Heart left ventricle (tissue), 13 donors: ENCODE measurements around the gene CNTN5.

Experiments used
- POLR2A ChIP-seq, 2 donors: fragments of 450-650 bp; IDR thresholded peaks; one replicate each; pipeline ENCODE4 v1.6.1; 2017; ENCODE audit warnings: antibody characterized with exemption in 2 of 2, mild to moderate bottlenecking in 2 of 2, moderate library complexity in 2 of 2
- TF ChIP-seq, protein P1 (sequence below), 12 donors: fragments of 200-600 bp; sonication (generic) in 4 of 12; IDR thresholded peaks; one replicate each; pipeline versions ENCODE4 v1.5.0 to v1.8.0; 2018 to 2022; ENCODE audit warnings: antibody characterized with exemption in 12 of 12, mild to moderate bottlenecking in 5 of 12
- donor health status: ischemic (EF 13 %, LVEDD 7.1; RV severe dilation, severe dysfunction).
- donor health status: DM: no; HTN: yes; CAD: no.
- donor health status: DM: no; HTN: no; CAD: no.
- donor health status: ischemic (EF 25% LVEDD 6.9; RV normal size, moderate dysfunction).
- donor health status: ischemic (EF 25% LVEDD 5.7; RV mildly dilated, moderate dysfunction).
- donor health status: ischemic (EF 35%, LVEDD 5.7; RV mildly dilated, moderate dysfunction).
- donor health status: nonischemic (EF 11% LVEDD 7.7; RV severe dilation, severe dysfunction).
- donor health status: DM: yes; HTN: yes; CAD: no.
- donor health status: PGD.
- donor health status: ischemic (EF 29% LVEDD 5.4; RV normal size, mild dysfunction).
- donor health status: nonischemic (EF 23%, LVEDD 6.1; RV moderate dilation, normal function).

GRCh38 chr11:100221791-100222190 is 1201.0 kb downstream of the CNTN5 start:
- TF ChIP-seq, protein P1, sequence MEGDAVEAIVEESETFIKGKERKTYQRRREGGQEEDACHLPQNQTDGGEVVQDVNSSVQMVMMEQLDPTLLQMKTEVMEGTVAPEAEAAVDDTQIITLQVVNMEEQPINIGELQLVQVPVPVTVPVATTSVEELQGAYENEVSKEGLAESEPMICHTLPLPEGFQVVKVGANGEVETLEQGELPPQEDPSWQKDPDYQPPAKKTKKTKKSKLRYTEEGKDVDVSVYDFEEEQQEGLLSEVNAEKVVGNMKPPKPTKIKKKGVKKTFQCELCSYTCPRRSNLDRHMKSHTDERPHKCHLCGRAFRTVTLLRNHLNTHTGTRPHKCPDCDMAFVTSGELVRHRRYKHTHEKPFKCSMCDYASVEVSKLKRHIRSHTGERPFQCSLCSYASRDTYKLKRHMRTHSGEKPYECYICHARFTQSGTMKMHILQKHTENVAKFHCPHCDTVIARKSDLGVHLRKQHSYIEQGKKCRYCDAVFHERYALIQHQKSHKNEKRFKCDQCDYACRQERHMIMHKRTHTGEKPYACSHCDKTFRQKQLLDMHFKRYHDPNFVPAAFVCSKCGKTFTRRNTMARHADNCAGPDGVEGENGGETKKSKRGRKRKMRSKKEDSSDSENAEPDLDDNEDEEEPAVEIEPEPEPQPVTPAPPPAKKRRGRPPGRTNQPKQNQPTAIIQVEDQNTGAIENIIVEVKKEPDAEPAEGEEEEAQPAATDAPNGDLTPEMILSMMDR (IDR thresholded peaks at IDR 0.05), result no peak
- TF ChIP-seq POLR2A (IDR thresholded peaks at IDR 0.05), result no peak
